ENCODE results near the gene FLNB.
"Not testable (repeated sequence)": the region's sequence is repeated elsewhere in the genome, so short reads cannot be mapped to it uniquely, and the experiment has no call there.

The FLNB gene

DNA sequence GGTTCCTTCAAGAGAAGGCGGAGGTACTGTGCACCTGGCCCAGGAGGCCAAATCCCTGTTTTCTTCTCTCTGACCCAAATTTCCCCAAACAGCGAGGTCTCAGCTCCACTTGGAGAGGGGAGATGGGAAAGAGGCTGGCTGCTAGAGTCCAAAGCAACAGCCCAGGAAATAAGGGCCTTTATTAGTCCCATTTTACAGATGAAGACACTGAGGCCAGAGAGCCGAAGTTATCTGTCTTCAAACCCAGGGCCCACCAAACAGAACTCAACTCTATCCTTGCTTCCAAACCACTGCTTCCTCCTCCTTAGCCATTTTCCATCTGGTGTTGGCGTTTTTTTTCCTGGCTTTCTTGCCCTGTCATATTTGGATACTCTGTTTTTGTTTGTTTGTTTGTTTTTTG lies 22.0 kb upstream of the FLNB start:
- DNase-seq (ENCODE audit: low read depth, low spot score): no peak
- H3K4me3 ChIP-seq (ENCODE audit: low read depth, low read length): no peak overlapping the region
- TF ChIP-seq, protein P1, sequence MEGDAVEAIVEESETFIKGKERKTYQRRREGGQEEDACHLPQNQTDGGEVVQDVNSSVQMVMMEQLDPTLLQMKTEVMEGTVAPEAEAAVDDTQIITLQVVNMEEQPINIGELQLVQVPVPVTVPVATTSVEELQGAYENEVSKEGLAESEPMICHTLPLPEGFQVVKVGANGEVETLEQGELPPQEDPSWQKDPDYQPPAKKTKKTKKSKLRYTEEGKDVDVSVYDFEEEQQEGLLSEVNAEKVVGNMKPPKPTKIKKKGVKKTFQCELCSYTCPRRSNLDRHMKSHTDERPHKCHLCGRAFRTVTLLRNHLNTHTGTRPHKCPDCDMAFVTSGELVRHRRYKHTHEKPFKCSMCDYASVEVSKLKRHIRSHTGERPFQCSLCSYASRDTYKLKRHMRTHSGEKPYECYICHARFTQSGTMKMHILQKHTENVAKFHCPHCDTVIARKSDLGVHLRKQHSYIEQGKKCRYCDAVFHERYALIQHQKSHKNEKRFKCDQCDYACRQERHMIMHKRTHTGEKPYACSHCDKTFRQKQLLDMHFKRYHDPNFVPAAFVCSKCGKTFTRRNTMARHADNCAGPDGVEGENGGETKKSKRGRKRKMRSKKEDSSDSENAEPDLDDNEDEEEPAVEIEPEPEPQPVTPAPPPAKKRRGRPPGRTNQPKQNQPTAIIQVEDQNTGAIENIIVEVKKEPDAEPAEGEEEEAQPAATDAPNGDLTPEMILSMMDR (IDR thresholded peaks at IDR 0.05; ENCODE audit: low read depth, low read length): no peak
- in situ Hi-C loops (cut with HindIII; ENCODE audit: low sequenced_read_pairs): no loop called here

DNA sequence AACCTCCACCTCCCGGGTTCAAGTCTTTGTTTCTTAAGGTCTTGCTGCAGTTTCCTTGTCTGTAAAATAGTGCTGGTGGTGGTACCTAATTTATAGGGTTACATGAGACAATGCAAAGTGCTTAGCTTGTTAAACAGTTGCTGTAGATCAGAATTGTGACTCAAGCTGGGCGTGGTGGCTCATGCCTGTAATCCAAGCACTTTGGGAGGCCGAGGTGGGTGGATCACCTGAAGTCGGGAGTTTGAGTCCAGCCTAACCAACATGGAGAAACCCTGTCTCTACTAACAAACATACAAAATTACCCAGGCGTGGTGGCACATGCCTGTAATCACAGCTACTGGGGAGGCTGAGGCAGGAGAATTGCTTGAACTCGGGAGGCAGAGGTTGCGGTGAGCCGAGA lies 19.0 kb upstream of the FLNB start:
- DNase-seq (ENCODE audit: low read depth, low spot score); in situ Hi-C loops (cut with HindIII; ENCODE audit: low sequenced_read_pairs): not testable (repeated sequence)

DNA sequence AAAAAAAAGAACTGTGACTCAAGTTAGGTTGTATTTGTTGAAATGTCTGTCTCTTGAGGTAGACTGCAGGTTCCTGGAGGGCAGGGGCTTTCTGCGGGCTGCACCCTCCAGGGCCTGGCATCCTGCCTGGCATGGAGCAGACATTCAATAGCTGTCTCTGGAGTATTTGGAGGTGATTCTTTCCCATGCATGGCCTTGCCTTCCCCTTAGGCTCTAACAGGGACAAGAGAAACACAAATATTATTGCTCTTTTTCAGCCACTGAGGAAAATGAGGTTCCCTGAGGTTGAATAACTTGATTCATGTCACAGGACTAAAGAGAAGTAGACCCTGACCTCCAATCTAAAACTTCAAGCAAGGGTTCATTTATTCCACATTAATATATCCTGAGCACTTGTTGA lies 18.6 kb upstream of the FLNB start:
- DNase-seq (ENCODE audit: low read depth, low spot score): no peak
- H3K4me3 ChIP-seq (ENCODE audit: low read depth, low read length): no peak overlapping the region
- in situ Hi-C loops (cut with HindIII; ENCODE audit: low sequenced_read_pairs): no loop called here
- TF ChIP-seq, protein P1 (IDR thresholded peaks at IDR 0.05; ENCODE audit: low read depth, low read length): no peak

More for the DNA sequence above, 19.0 kb upstream of the FLNB start:
- not testable (repeated sequence) for H3K4me3 ChIP-seq (ENCODE audit: low read depth, low read length)

DNA sequence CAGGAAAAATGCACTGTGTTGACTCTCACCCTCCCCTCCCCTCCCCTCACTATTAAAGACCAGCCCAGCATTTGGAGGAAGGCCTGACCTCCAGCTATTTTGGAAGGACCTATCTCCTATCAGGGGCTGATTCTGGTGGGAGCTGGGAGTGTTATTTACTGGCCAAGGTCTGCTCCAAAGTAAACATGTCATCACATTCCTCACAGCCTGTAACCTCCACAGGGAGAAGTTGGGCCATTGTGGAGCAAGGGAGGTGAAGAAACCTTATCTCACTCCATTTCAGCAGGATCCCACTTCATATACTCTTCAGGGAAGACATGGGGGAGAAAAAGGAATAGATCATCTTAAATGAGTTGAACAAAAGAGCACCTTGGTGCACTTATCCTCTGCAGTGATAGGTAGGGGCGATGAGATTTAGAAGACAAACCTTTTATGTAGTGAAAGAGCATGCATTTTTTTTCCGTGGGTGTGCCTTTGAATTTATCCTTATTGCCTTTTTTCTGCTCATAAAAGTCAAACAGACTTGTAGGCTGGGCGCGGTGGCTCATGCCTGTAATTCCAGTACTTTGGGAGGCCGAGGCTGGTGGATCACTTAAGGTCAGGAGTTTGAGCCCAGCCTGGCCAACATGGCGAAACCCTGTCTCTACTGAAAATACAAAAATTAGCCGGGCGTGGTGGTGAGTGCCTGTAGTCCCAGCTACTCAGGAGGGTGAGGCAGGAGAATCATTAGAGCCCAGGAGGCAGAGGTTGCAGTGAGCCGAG lies 15.6 kb upstream of the FLNB start:
- in situ Hi-C loops (cut with HindIII; ENCODE audit: low sequenced_read_pairs): no loop called here
- DNase-seq (ENCODE audit: low read depth, low spot score): no peak
- TF ChIP-seq, protein P1 (IDR thresholded peaks at IDR 0.05; ENCODE audit: low read depth, low read length): no peak
- no peak overlapping the region for H3K4me3 ChIP-seq (ENCODE audit: low read depth, low read length)

DNA sequence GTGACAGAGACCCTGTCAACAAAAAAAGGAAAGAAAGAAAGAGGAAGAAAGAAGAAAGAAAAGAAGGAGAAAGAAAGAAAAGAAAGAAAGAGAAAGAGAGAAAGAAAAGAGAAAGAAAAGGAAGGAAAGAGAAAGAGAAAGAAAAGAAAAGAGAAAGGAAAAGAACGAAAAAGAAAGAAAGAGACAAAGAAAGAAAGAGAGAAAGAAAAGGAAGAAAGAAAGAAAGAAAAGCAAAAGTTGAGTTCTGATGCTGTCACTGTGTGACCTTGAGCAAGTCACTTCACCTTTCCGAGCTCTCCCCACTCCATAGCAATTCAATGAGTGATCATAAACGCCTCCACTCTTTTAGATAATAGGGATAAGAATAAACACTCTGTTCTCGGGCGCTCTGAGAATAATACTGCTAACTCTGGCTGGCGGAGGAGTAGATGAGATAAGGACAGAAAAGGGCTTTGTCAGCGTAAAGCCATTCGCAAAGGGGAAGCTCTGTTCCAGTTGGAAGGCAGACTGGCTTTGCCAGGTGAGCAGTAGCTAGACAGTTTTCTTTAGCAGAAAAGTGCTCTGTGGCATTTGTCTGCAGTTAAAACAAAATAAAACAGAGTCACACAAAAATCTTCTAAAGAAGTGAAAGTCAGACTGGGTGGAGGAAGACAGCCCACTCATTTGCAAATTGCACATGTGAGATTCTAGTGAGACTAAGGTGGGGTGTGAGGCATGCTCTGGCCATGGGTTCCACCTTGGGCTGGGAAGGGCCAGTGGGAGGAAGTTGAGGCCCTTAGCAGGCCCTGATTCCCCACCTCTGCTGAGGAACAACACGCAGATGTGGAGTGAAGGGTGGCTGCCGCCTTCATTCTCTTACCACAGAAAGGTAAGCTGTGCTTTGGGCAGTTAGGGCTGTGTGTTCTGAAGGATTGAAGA lies 9.6 kb upstream of the FLNB start:
- no peak overlapping the region for H3K4me3 ChIP-seq (ENCODE audit: low read depth, low read length)
- TF ChIP-seq, protein P1 (IDR thresholded peaks at IDR 0.05; ENCODE audit: low read depth, low read length): no peak
- no peak for DNase-seq (ENCODE audit: low read depth, low spot score)
- in situ Hi-C loops (cut with HindIII; ENCODE audit: low sequenced_read_pairs): no loop called here

DNA sequence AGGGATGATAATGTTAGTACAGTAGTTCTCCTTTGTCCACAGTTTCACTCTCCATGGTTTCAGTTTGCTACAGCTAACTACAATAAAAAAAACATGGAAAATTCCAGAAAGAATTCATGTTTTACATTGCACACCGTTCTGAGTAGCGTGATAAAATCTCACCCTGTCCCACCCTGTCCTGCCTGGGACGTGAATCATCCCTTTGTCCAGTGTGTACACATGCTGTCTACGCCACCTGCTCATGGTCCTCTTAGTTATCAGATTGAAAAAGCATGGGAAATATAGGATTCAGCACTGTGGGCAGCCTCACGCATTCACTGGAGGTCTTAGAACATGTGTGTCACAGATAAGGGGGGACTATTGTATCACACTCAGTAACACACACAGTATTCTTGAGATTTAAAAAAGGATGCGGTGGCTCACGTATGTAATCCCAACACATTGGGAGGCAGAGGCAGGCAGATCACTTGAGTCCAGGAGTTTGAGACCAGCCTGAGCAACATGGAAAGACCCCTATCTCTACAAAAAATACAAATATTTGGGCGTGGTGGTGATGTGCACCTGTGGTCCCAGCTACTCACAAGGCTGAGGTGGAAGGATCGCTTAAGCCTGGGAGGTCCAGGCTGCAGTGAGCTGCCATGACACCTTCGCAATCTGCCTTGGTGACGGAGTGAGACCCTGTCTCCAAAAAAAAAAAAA lies 8.7 kb upstream of the FLNB start:
- in situ Hi-C loops (cut with HindIII; ENCODE audit: low sequenced_read_pairs): no loop called here
- DNase-seq (ENCODE audit: low read depth, low spot score): no peak
- H3K4me3 ChIP-seq (ENCODE audit: low read depth, low read length): no peak overlapping the region
- TF ChIP-seq, protein P1 (IDR thresholded peaks at IDR 0.05; ENCODE audit: low read depth, low read length): no peak

Measured in astrocyte of the spinal cord (primary cell).